H1 (cell line): ENCODE measurements around the gene UGT1A10. TPM values are rescaled to one million over a fixed set of nuclear protein-coding genes. Genes with fewer than 3 reads are reported as not detected.

Experiments used
- CTCF ChIP-seq, 3 experiments: IDR thresholded peaks; 1 replicate in 2 of 3; 2 replicates in 1 of 3; pipeline versions ENCODE4 v1.5.1 to v1.6.1; 2011; ENCODE audit warnings: low read length in 3 of 3, mild to moderate bottlenecking in 3 of 3, inconsistent platforms in 2 of 3, low read depth in 1 of 3, moderate library complexity in 1 of 3; ENCODE audit not compliant: insufficient read depth in 1 of 3; ENCODE audit errors: control extremely low read depth in 1 of 3
- KDM5A ChIP-seq: fragments of 200-600 bp; IDR thresholded peaks from 2 replicates; pipeline ENCODE4 v1.7.1; 2012; ENCODE audit warnings: mild to moderate bottlenecking, low read length, inconsistent platforms, mixed read lengths
- PHF8 ChIP-seq: fragments of 200-600 bp; sonication (generic); conservative IDR thresholded peaks from 2 replicates; pipeline ENCODE4 v1.7.1; 2012; ENCODE audit warnings: low read depth, mild to moderate bottlenecking, inconsistent platforms, low read length, moderate library complexity
- RFX5 ChIP-seq: IDR thresholded peaks from 2 replicates; pipeline ENCODE4 v1.6.1; 2011; ENCODE audit warnings: low read depth, low read length, improper control_type of control experiment, borderline replicate concordance
- SAP30 ChIP-seq: fragments of 300-600 bp; sonication (generic); IDR thresholded peaks from 2 replicates; pipeline ENCODE4 v1.7.1; 2012; ENCODE audit warnings: low read length, moderate library complexity, mild to moderate bottlenecking, inconsistent platforms; ENCODE audit not compliant: insufficient read depth, insufficient replicate concordance
- TAF1 ChIP-seq: IDR thresholded peaks from 2 replicates; pipeline ENCODE4 v1.6.1; 2011; ENCODE audit warnings: mild to moderate bottlenecking, low read depth, low read length
- polyA plus RNA-seq, 7 experiments: library from polyadenylated mRNA; depleted of rRNA in 3 of 7; stranded (reverse) in 5 of 7; unstranded in 2 of 7; fragments of >200 nt in 5 of 7; fragments of 200-250 nt in 2 of 7; gene quantifications; 1 replicate in 5 of 7; 2 replicates in 1 of 7; 4 replicates in 1 of 7; pipeline versions ENCODE4 v1.2.1 to v1.2.3, GENCODE V29; 2011 to 2013; ENCODE audit warnings: missing spikeins in 2 of 7, mixed read lengths in 2 of 7
- total RNA-seq: library from RNA; stranded (reverse); fragmentation: NEBNext Ultra II Directional; extraction: Animal tissue kit (Norgen Biotek cat#: 25700); gene quantifications from 2 replicates; pipeline ENCODE4 v1.2.1, GENCODE V29; 2021

The UGT1A10 gene
- total and polyA plus RNA-seq, 2 of the 8 experiments (the other 6 are each of a cell fraction or from before 2014, with no cell fraction given), result not detected

- TF ChIP-seq CTCF (IDR thresholded peaks at IDR 0.05; ENCODE audit: control extremely low read depth in 1 of 3, insufficient read depth in 1 of 3, low read depth in 1 of 3, low read length in 3 of 3) (no peak), SAP30 (no peak), KDM5A (no peak), RFX5 (no peak), TAF1 (no peak), PHF8 (no peak)
Observed at GRCh38 chr2:233706720-233707119, 70.5 kb downstream of the UGT1A10 start (continued).
